ENCODE data around the gene TSGA10.
A peak's percentile ranks its signal among the peaks of the same experiment; 100 is the strongest.
"Not testable (repeated sequence)": the region's sequence is repeated elsewhere in the genome, so short reads cannot be mapped to it uniquely, and the experiment has no call there.

TSGA10 gene

GRCh38 chr2:99171377-99172140 is 16.8 kb upstream of the TSGA10 start:
- Mint-ChIP-seq H3K4me1 (peaks cover 18% of the 10 kb centered on the region), H3K36me3 (peaks cover 36% of the 10 kb centered on the region), H3K9me3 (no peaks in the 10 kb centered on the region)

GRCh38 chr2:99169534-99169933 is 14.8 kb upstream of the TSGA10 start:
- Mint-ChIP-seq H3K4me1 (peaks cover 12% of the 10 kb centered on the region), H3K4me3 (no peak overlapping the region), H3K9me3 (no peaks in the 10 kb centered on the region), H3K27ac (no peak overlapping the region), H3K36me3 (peaks cover 38% of the 10 kb centered on the region), H3K27me3 (no peaks in the 10 kb centered on the region)
- ATAC-seq = no peak

More at GRCh38 chr2:99171377-99172140, 16.8 kb upstream of the TSGA10 start:
- Mint-ChIP-seq H3K4me3 (no peak overlapping the region), H3K27me3 (no peaks in the 10 kb centered on the region), H3K27ac (no peak overlapping the region)
- no peak for ATAC-seq

- Mint-ChIP-seq H3K27me3 (no peaks in the 10 kb centered on the region), H3K36me3 (peaks cover 36% of the 10 kb centered on the region), H3K9me3 (no peaks in the 10 kb centered on the region), H3K27ac (peak overlapping the region; percentile 44), H3K4me3 (no peak overlapping the region), H3K4me1 (peaks cover 7% of the 10 kb centered on the region)
- ATAC-seq = no peak
Observed at GRCh38 chr2:99166218-99166617, 11.5 kb upstream of the TSGA10 start.

GRCh38 chr2:99159594-99159993 is 4.9 kb upstream of the TSGA10 start:
- H3K27me3 Mint-ChIP-seq = no peaks in the 10 kb centered on the region
- H3K4me3 Mint-ChIP-seq = no peak overlapping the region
- H3K9me3 Mint-ChIP-seq = no peaks in the 10 kb centered on the region
- H3K4me1 Mint-ChIP-seq = peaks cover 38% of the 10 kb centered on the region
- H3K27ac Mint-ChIP-seq = peak overlapping the region; percentile 31
- ATAC-seq = no peak
- H3K36me3 Mint-ChIP-seq = peaks cover 27% of the 10 kb centered on the region

- H3K36me3 Mint-ChIP-seq = peaks cover 18% of the 10 kb centered on the region
- peaks cover 46% of the 10 kb centered on the region for H3K4me1 Mint-ChIP-seq
- no peak for ATAC-seq
- no peaks in the 10 kb centered on the region for H3K9me3 Mint-ChIP-seq
- H3K4me3 Mint-ChIP-seq = no peak overlapping the region
- H3K27me3 Mint-ChIP-seq = no peaks in the 10 kb centered on the region
- peak overlapping the region; percentile 92 for H3K27ac Mint-ChIP-seq
Observed at GRCh38 chr2:99158599-99158998, 3.9 kb upstream of the TSGA10 start.

GRCh38 chr2:99156891-99157290 is 2.1 kb upstream of the TSGA10 start:
- no peak for ATAC-seq
- H3K4me1 Mint-ChIP-seq = peaks cover 46% of the 10 kb centered on the region
- peak overlapping the region; percentile 96 for H3K4me3 Mint-ChIP-seq
- no peaks in the 10 kb centered on the region for H3K27me3 Mint-ChIP-seq
- peak overlapping the region; percentile 92 for H3K27ac Mint-ChIP-seq
- peaks cover 16% of the 10 kb centered on the region for H3K36me3 Mint-ChIP-seq
- no peaks in the 10 kb centered on the region for H3K9me3 Mint-ChIP-seq

GRCh38 chr2:99153921-99154604 is 679 bp downstream of the TSGA10 start:
- Mint-ChIP-seq H3K36me3 (peaks cover 8% of the 10 kb centered on the region), H3K4me1 (peaks cover 37% of the 10 kb centered on the region), H3K27me3 (no peaks in the 10 kb centered on the region), H3K9me3 (no peaks in the 10 kb centered on the region), H3K4me3 (peak overlapping the region; percentile 96), H3K27ac (peak overlapping the region; percentile 92)
- no peak for ATAC-seq

- no peak for ATAC-seq
- H3K4me3 Mint-ChIP-seq = no peak overlapping the region
- no peaks in the 10 kb centered on the region for H3K27me3 Mint-ChIP-seq
- no peak overlapping the region for H3K27ac Mint-ChIP-seq
- no peaks in the 10 kb centered on the region for H3K9me3 Mint-ChIP-seq
- H3K4me1 Mint-ChIP-seq = peaks cover 31% of the 10 kb centered on the region
- peaks cover 2% of the 10 kb centered on the region for H3K36me3 Mint-ChIP-seq
Observed at GRCh38 chr2:99152199-99152895, 2.4 kb downstream of the TSGA10 start.

- Mint-ChIP-seq H3K27me3 (no peaks in the 10 kb centered on the region), H3K4me1 (peaks cover 15% of the 10 kb centered on the region), H3K27ac (no peak overlapping the region), H3K9me3 (no peaks in the 10 kb centered on the region), H3K4me3 (no peak overlapping the region), H3K36me3 (no peaks in the 10 kb centered on the region)
- no peak for ATAC-seq
Observed at GRCh38 chr2:99150706-99151105, 4.0 kb downstream of the TSGA10 start.

GRCh38 chr2:99141110-99142108 is 13.3 kb downstream of the TSGA10 start, which contains the start of gene C2orf15:
TSS of gene C2orf15 (plus strand) at chr2:99141707. CDS start at chr2:99150559, 8,852 bp downstream.
- Mint-ChIP-seq H3K36me3 (peaks cover 4% of the 10 kb centered on the region), H3K9me3 (no peaks in the 10 kb centered on the region), H3K27ac (peak within 1 kb of the TSS; percentile 86), H3K27me3 (no peaks in the 10 kb centered on the region), H3K4me3 (peak within 1 kb of the TSS; percentile 85), H3K4me1 (peaks cover 6% of the 10 kb centered on the region)
- peak; percentile 97 for ATAC-seq

- no peak for ATAC-seq
- Mint-ChIP-seq H3K36me3 (peaks cover 4% of the 10 kb centered on the region), H3K4me1 (peaks cover 6% of the 10 kb centered on the region), H3K9me3 (no peaks in the 10 kb centered on the region), H3K27me3 (no peaks in the 10 kb centered on the region), H3K27ac (peak overlapping the region; percentile 86), H3K4me3 (peak overlapping the region; percentile 85)
Observed at GRCh38 chr2:99140860-99141109, 14.0 kb downstream of the TSGA10 start.

- H3K9me3 Mint-ChIP-seq = no peaks in the 10 kb centered on the region
- peak overlapping the region; percentile 85 for H3K4me3 Mint-ChIP-seq
- peaks cover 4% of the 10 kb centered on the region for H3K36me3 Mint-ChIP-seq
- no peaks in the 10 kb centered on the region for H3K27me3 Mint-ChIP-seq
- H3K27ac Mint-ChIP-seq = peak overlapping the region; percentile 86
- peaks cover 6% of the 10 kb centered on the region for H3K4me1 Mint-ChIP-seq
- no peak for ATAC-seq
Observed at GRCh38 chr2:99140056-99140859, 14.5 kb downstream of the TSGA10 start.

GRCh38 chr2:99139003-99139402 is 15.7 kb downstream of the TSGA10 start:
- Mint-ChIP-seq H3K27ac (no peak overlapping the region), H3K27me3 (no peaks in the 10 kb centered on the region), H3K4me3 (no peak overlapping the region), H3K36me3 (peaks cover 13% of the 10 kb centered on the region), H3K4me1 (peaks cover 6% of the 10 kb centered on the region), H3K9me3 (peaks cover 4% of the 10 kb centered on the region)
- ATAC-seq = no peak

- peaks cover 22% of the 10 kb centered on the region for H3K9me3 Mint-ChIP-seq
- H3K4me1 Mint-ChIP-seq, ATAC-seq, H3K27me3 Mint-ChIP-seq, H3K27ac Mint-ChIP-seq, H3K4me3 Mint-ChIP-seq: not testable (repeated sequence)
- peaks cover 31% of the 10 kb centered on the region for H3K36me3 Mint-ChIP-seq
Observed at GRCh38 chr2:99135044-99135556, 19.6 kb downstream of the TSGA10 start.
